ENCODE data around the gene C19orf67. TPM values are rescaled to one million over a fixed set of nuclear protein-coding genes. Genes with fewer than 3 reads are reported as not detected.
A peak's percentile ranks its signal among the peaks of the same experiment; 100 is the strongest.

C19orf67 gene
- total RNA-seq, 4 donors from 2014 or later = not detected

- 0% methylated on average over 35 of the region's 106 CpGs for WGBS
- Histone ChIP-seq H3K27me3 (no peaks in the 10 kb centered on the region), H3K4me1 (peaks cover 41% of the 10 kb centered on the region), H3K9me3 (no peaks in the 10 kb centered on the region), H3K4me3 (peak overlapping the region; percentile 86), H3K27ac (peak overlapping the region; percentile 92), H3K36me3 (no peaks in the 10 kb centered on the region)
- TF ChIP-seq CTCF (IDR thresholded peaks at IDR 0.05) = peak; percentile 47 to 80
- no peak for TF ChIP-seq EP300 (IDR thresholded peaks at IDR 0.05)
- peak in 1 of 2 donors; percentile 31 for TF ChIP-seq POLR2A (IDR thresholded peaks at IDR 0.05)
- DNase-seq (ENCODE audit: low spot score in 2 of 2) = no peak
Measured at GRCh38 chr19:14073261-14073924, 12.2 kb downstream of the C19orf67 start.

GRCh38 chr19:14072535-14073260 lies 12.9 kb downstream of the C19orf67 start, which contains the start of gene MISP3:
MISP3 (plus strand) TSS chr19:14072786; CDS start chr19:14073310, 524 bp downstream.
- TF ChIP-seq POLR2AphosphoS5 (IDR thresholded peaks at IDR 0.05) (no peak), CTCF (IDR thresholded peaks at IDR 0.05) (no peak), EP300 (IDR thresholded peaks at IDR 0.05) (no peak), POLR2A (IDR thresholded peaks at IDR 0.05) (no peak)
- 0% methylated on average over 1 of the region's 51 CpGs for WGBS
- Histone ChIP-seq H3K9me3 (no peaks in the 10 kb centered on the region), H3K4me3 (peak within 1 kb of the TSS; percentile 86), H3K36me3 (no peaks in the 10 kb centered on the region), H3K27ac (peak within 1 kb of the TSS; percentile 92), H3K4me1 (peaks cover 41% of the 10 kb centered on the region), H3K27me3 (no peaks in the 10 kb centered on the region)
- DNase-seq (ENCODE audit: low spot score in 2 of 2) = no peak

GRCh38 chr19:14070268-14071050 lies 15.1 kb downstream of the C19orf67 start:
- 84% methylated on average over 39 of the region's 43 CpGs for WGBS
- Histone ChIP-seq H3K9me3 (no peaks in the 10 kb centered on the region), H3K4me1 (peaks cover 38% of the 10 kb centered on the region), H3K27ac (peak overlapping the region; percentile 72), H3K27me3 (no peaks in the 10 kb centered on the region), H3K4me3 (no peak overlapping the region), H3K36me3 (no peaks in the 10 kb centered on the region)
- no peak for DNase-seq (ENCODE audit: low spot score in 2 of 2)
- TF ChIP-seq POLR2AphosphoS5 (IDR thresholded peaks at IDR 0.05) = no peak
- no peak for TF ChIP-seq CTCF (IDR thresholded peaks at IDR 0.05)
- TF ChIP-seq POLR2A (IDR thresholded peaks at IDR 0.05) = no peak
- no peak for TF ChIP-seq EP300 (IDR thresholded peaks at IDR 0.05)

GRCh38 chr19:14066134-14066533 lies 19.4 kb downstream of the C19orf67 start:
- H3K9me3 ChIP-seq = no peaks in the 10 kb centered on the region
- WGBS = 67% methylated on average over 2 of the region's 2 CpGs
- TF ChIP-seq EP300 (IDR thresholded peaks at IDR 0.05) (no peak), POLR2A (IDR thresholded peaks at IDR 0.05) (no peak), CTCF (IDR thresholded peaks at IDR 0.05) (no peak), POLR2AphosphoS5 (IDR thresholded peaks at IDR 0.05) (no peak)
- H3K36me3 ChIP-seq = no peaks in the 10 kb centered on the region
- H3K27ac ChIP-seq = no peak overlapping the region
- no peak for DNase-seq (ENCODE audit: low spot score in 2 of 2)
- no peaks in the 10 kb centered on the region for H3K4me1 ChIP-seq
- H3K4me3 ChIP-seq = no peak overlapping the region
- H3K27me3 ChIP-seq = peaks cover 11% of the 10 kb centered on the region
